H4 (cell line): ENCODE data around the gene KCTD14. TPM values are rescaled to one million over a fixed set of nuclear protein-coding genes. Genes with fewer than 3 reads are reported as not detected.
"Not testable (repeated sequence)": the region's sequence is repeated elsewhere in the genome, so short reads cannot be mapped to it uniquely, and the experiment has no call there.

ENCODE experiments used
- DNase-seq: peaks from one replicate; pipeline ENCODE4 v3.0.0-alpha.2; 2015; ENCODE audit warnings: low spot score
- total RNA-seq: library from RNA; depleted of rRNA; stranded (reverse); fragments of >200 nt; shearing (Covaris generic); gene quantifications from 2 replicates; pipeline ENCODE4 v1.2.3, GENCODE V29; 2014

Gene KCTD14
- total RNA-seq, 1 experiment from 2014 or later = 0.77 TPM

- DNase-seq = no peak
Observed at GRCh38 chr11:78048561-78048960, 25.5 kb upstream of the KCTD14 start.

GRCh38 chr11:78046486-78046854 is 23.4 kb upstream of the KCTD14 start:
- DNase-seq = no peak

DNA sequence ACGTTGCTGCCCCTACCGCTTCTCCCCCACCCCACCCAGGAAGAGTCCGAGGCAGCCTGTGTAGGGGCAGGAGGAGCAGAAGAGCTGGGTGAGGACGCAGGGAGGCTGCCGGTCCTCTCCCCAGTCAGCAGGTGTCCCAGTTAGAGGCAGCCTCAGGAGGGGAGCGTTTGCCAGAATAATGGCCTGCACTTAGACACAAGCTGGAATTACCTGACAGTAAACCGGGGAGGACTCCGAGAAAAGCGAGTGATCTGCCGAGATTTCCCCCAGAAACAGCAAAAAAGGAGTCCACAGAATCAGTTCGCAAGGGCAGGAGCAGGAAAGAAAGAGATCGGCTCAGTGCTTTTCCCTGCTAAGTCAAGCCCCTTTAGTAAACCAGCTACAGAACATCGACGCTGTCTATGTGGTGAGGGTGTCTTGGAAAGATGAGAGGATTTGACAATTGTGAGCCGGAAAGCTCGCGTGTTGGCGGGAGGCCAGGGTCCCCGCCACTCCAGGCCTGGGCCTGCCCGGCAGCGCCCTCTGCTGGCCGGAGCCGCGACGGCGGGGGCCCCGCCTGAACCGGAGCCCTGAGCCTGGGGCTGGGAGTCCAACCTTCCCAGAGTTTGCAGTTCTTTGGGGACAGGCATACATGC is 22.9 kb upstream of the KCTD14 start:
- peak; percentile 39 for DNase-seq

DNA sequence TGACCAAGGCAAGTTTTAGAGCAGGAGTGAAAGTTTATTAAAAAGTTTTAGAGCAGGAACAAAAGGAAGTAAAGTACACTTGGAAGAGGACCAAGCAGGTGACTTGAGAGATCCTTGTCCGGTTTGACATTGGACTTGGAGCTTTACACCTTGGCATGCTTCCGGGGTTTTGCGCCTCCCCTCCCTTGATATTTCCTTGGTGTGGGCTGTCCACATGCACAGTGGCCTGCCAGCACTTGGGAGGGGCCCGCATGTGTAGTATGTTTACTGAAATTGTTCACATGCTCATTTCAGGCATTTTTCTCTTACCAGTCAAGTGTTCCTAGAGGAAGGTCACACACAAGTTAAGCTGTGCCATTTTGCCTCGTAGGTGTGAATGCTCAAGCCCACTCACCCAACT is 21.6 kb upstream of the KCTD14 start:
- DNase-seq = no peak

DNA sequence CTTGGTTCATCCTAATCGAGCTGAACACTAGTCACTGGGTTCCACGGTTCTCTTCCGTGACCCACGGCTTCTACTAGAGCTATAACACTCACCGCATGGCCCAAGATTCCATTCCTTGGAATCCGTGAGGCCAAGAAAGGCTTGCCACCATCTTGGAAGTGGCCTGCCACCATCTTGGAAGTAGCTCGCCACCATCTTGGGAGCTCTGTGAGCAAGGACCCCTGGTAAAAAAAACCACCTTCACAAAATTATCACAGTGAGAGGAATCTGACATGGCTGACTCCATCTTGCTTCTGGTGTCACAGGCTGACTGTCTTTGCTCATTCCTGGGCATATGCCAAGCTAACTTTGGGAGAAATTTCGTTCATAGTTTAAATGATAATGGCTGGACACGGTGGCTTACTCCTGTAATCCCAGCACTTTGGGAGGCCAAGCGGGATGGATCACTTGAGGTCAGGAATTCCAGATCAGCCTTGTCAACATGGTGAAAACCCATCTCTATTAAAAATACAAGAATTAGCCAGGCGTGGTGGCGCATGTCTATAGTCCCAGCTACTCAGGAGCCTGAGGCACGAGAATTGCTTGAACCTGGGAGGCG is 18.9 kb upstream of the KCTD14 start:
- no peak for DNase-seq

- DNase-seq = not testable (repeated sequence)
Observed at GRCh38 chr11:78041380-78041719, 18.3 kb upstream of the KCTD14 start.

GRCh38 chr11:78040691-78041379 is 17.8 kb upstream of the KCTD14 start:
- peak; percentile 55 for DNase-seq

DNA sequence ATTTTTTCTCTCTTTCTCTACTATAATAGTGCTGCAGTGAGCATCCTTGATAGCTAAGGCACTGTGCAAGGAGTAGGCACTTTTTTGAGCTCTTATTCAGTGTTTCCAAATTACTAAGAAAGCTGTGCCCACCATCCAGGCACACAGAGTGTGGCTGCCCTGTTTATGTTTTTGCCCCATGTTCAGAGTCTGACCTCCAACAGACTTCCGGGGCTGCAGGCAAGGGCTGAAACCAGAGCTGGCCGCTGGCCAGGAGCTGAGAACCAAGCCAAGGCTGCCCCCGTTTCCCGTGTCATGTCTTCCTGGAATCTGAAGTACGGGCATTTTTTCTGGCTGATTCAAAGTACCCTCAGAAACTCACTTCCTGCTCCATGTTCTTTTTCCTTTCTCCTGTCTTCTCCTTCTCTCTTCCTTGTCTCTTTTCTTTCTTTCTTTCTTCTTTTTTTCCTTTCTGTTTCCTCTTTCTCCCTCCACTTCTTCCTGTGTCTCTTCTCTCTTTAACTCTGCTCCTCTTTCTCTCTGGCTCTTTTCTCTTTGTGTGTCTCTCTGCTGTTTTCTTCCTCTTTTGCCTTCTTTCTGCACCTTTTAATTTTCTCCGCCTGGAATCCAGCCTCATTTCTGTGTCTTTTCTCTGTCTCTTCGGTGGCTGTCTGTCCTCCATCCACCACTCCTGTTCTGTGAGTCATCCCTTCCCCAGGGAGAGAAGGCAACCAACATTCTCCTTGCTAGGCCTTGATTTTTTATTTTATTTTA is 17.0 kb upstream of the KCTD14 start:
- DNase-seq = peak; percentile 84

- no peak for DNase-seq
Observed at GRCh38 chr11:78039391-78039918, 16.4 kb upstream of the KCTD14 start.

GRCh38 chr11:78038697-78039313 is 15.7 kb upstream of the KCTD14 start:
- no peak for DNase-seq

- no peak for DNase-seq
Observed at GRCh38 chr11:78037825-78038620, 14.9 kb upstream of the KCTD14 start.

- DNase-seq = no peak
Observed at GRCh38 chr11:78037056-78037455, 14.0 kb upstream of the KCTD14 start.

DNA sequence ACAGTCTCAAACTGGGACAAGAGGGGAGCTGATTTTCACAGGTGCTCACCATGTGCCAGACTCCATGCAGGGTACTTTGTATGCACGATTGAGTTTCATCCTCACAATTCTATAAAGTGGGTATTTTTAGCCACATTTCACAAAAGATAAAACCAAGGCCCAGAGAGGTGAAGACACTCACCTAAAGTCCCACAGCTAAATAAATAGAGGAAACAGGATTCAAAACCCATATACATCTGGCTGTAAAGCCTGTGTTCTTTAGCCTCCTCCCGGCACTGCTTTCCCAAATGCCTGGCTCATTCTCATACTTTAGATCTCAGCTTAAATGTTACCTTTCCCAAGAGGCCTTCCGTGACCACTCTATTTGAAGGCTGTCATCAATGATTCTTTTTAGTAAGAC is 13.2 kb upstream of the KCTD14 start:
- DNase-seq = no peak

GRCh38 chr11:78034623-78035022 is 11.5 kb upstream of the KCTD14 start:
- DNase-seq = no peak

DNA sequence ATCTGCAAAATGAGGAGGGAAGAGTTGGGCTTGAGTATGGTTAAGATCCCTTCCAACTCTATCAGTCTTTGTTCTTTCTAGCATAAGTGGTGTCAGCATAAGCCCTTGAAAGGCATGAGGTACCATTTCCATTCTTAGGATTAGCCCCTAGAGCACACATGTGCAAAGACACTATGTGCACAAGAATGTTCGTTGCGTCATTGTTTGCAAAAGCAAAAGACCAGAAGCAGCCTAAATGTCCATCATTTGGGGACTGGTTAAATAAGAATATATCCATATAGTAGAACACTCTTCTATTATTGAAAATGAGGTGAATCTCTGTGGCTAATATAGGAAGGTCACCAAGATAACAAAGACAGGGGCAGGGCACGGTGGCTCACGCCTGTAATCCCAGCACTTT is 10.0 kb upstream of the KCTD14 start:
- no peak for DNase-seq

GRCh38 chr11:78032090-78032489 is 9.0 kb upstream of the KCTD14 start:
- no peak for DNase-seq

GRCh38 chr11:78031629-78032028 is 8.6 kb upstream of the KCTD14 start:
- no peak for DNase-seq

DNA sequence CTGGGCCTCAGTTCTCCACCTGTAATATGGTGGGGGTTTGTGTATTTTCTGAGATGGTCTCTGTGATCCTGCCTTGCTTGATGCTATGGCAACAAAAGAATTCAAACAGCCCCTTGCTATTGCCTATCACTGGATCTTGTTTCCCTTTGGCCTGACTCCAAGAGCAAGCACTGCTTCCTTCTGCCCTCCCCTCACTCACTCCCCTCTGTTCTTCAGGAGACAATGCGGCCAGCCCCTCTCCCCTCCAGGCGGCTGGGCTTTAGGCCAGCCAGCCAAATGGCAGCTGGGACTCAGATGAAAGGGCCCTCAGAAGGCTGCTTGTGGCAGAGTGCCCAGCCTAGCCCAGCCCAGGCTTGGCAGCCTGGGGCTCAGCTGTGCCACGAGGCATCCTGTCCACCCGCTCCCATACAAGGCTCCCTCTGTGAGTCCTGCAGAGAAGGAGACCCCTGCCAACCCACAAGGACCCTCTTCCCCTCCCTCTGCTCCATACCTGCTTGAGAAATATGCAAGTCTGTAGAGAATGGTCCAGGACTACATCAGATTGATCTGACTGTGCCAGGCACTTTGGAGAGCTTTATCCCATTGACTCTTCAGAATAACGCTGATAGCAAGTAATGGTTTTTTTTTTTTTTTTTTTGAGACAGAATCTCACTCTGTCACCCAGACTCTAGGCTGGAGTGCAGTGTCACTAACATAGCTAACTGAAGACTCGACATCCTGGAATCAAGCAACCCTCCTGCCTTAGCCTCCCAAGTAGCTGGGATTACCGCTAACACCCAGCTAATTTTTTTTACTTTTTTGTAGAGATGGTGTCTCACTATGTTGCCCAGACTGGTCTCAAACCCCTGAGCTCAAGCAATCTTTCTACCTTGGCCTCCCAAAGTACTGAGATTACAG is 7.6 kb upstream of the KCTD14 start:
- DNase-seq = peak; percentile 81

DNA sequence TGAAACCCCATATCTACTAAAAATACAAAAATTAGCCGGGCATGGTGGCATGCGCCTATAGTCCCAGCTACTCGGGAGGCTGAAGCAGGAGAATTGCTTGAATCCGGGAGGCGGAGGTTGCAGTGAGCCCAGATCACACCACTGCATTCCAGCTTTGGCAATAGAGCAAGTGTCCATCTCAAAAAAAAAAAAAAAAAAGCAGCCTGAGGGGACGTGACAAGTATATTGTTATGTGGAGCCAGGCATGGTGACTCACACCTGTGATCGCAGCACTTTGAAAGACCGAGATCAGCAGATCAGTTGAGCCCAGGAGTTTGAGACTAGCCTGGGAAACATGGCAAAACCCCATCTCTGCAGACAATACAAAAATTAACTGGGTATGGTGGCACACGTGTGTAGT is 5.3 kb upstream of the KCTD14 start:
- peak; percentile 62 for DNase-seq

DNA sequence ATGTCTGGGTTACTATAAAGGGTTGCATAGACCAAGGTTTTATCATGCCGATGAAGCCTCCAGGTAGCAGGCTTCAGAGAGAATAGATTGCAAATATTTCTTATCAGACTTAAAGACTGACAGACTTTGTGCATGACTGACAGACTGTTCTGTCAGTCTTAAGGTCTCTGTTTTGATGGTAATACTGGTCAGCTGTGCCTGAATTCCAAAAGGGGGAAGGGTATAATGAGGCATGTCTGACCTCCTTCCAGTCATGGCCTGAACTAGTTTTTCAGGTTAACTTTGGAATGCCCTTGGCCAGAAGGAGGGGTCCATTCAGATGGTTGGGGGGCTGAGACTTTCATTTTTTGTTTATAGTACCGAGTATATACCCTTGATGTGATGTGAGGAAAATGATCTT is 4.7 kb upstream of the KCTD14 start:
- DNase-seq = no peak
